NB4 (cell line): Measurements from ENCODE around the gene TSFM.

Experiments
- CTCF ChIP-seq: IDR thresholded peaks from one replicate; pipeline ENCODE4 v1.5.1; 2012; ENCODE audit warnings: low read depth, low read length
- MYC ChIP-seq: IDR thresholded peaks from 2 replicates; pipeline ENCODE4 v1.6.1; 2011; ENCODE audit warnings: low read depth, low read length
- POLR2A ChIP-seq: IDR thresholded peaks from 2 replicates; pipeline ENCODE4 v1.6.1; 2011; ENCODE audit warnings: mild to moderate bottlenecking; ENCODE audit not compliant: insufficient read length; ENCODE audit errors: extremely low read depth

GRCh38 chr12:57770734-57771133 is 11.9 kb upstream of the TSFM start:
- TF ChIP-seq POLR2A: no peak
- no peak for TF ChIP-seq CTCF
- TF ChIP-seq MYC: no peak
